Measurements from ENCODE around the gene CNN1. TPM values are rescaled to one million over a fixed set of nuclear protein-coding genes. Genes with fewer than 3 reads are reported as not detected.

The CNN1 gene
- total and polyA plus RNA-seq, 9 of the 15 experiments (the other 6 are each of a cell fraction or from before 2014, with no cell fraction given): 0.23 to 10.6 (median 5.2) TPM

- TF ChIP-seq POLR2AphosphoS5 (IDR thresholded peaks at IDR 0.05; ENCODE audit: control insufficient read depth, insufficient read depth, low read depth, low read length) (no peak), GABPB1 (CRISPR knock-in tag; IDR thresholded peaks at IDR 0.05) (no peak), ZNF764 (CRISPR knock-in tag; IDR thresholded peaks at IDR 0.05; ENCODE audit: low read depth) (no peak), ZNF696 (CRISPR knock-in tag; conservative IDR thresholded peaks at IDR 0.05) (no peak), TFAP4 (CRISPR knock-in tag; IDR thresholded peaks at IDR 0.05; ENCODE audit: borderline replicate concordance) (no peak), ZNF12 (CRISPR knock-in tag; IDR thresholded peaks at IDR 0.05) (no peak), MITF (IDR thresholded peaks at IDR 0.05) (no peak), ELF4 (CRISPR knock-in tag; IDR thresholded peaks at IDR 0.05) (no peak), SMAD3 (CRISPR knock-in tag; conservative IDR thresholded peaks at IDR 0.05) (no peak), TAF7 (tag; IDR thresholded peaks at IDR 0.05) (no peak), PHF20 (IDR thresholded peaks at IDR 0.05; ENCODE audit: partially characterized antibody) (no peak), RBM14 (IDR thresholded peaks at IDR 0.05; ENCODE audit: borderline replicate concordance, insufficient read depth, low read depth, low read length) (no peak), PURB (CRISPR knock-in tag; IDR thresholded peaks at IDR 0.05; ENCODE audit: low read depth) (no peak), PTTG1 (tag; IDR thresholded peaks at IDR 0.05; ENCODE audit: low read depth) (no peak), MEF2A (IDR thresholded peaks at IDR 0.05; ENCODE audit: control insufficient read depth, low read depth, low read length) (no peak), ILF3 (IDR thresholded peaks at IDR 0.05; ENCODE audit: borderline replicate concordance) (no peak), POLR3A (IDR thresholded peaks at IDR 0.05; ENCODE audit: borderline replicate concordance, extremely low read depth, insufficient read depth, insufficient read length) (no peak), TBP (optimal IDR thresholded peaks at IDR 0.05; ENCODE audit: low read depth, low read length) (no peak), PML (IDR thresholded peaks at IDR 0.05; ENCODE audit: low read length) (no peak), RREB1 (CRISPR knock-in tag; IDR thresholded peaks at IDR 0.05) (no peak), PYGO2 (tag; IDR thresholded peaks at IDR 0.05) (no peak)
These were observed 38.7 kb upstream of the CNN1 start (continued) for GRCh38 chr19:11499890-11500420.
